ENCODE measurements around the gene NFIA.
A peak's percentile ranks its signal among the peaks of the same experiment; 100 is the strongest.

NFIA gene

DNA sequence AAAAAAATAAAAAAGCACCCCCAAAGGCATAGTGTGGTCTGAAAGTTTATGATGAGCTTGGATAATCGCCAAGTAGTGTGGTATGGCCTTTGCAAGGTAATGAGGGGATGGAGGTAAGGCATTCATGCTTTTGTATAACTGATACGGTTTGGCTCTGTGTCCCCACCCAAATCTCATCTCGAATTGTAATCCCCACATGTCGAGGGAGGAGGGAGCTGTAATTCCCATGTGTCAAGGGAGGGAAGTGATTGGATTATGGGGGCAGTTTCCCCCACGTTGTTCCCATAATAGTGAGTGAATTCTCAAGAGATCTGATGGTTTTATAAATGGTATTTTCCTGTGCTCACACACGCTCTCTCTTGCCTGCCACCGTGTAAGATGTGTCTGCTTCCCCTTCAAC is 215.5 kb downstream of the NFIA start:
- no peak for DNase-seq (ENCODE audit: low spot score)

- DNase-seq (ENCODE audit: low spot score): no peak
Measured at GRCh38 chr1:61299463-61299862, 217.1 kb downstream of the NFIA start.

- no peak for DNase-seq (ENCODE audit: low spot score)
Measured at GRCh38 chr1:61300899-61301298, 218.5 kb downstream of the NFIA start.

DNA sequence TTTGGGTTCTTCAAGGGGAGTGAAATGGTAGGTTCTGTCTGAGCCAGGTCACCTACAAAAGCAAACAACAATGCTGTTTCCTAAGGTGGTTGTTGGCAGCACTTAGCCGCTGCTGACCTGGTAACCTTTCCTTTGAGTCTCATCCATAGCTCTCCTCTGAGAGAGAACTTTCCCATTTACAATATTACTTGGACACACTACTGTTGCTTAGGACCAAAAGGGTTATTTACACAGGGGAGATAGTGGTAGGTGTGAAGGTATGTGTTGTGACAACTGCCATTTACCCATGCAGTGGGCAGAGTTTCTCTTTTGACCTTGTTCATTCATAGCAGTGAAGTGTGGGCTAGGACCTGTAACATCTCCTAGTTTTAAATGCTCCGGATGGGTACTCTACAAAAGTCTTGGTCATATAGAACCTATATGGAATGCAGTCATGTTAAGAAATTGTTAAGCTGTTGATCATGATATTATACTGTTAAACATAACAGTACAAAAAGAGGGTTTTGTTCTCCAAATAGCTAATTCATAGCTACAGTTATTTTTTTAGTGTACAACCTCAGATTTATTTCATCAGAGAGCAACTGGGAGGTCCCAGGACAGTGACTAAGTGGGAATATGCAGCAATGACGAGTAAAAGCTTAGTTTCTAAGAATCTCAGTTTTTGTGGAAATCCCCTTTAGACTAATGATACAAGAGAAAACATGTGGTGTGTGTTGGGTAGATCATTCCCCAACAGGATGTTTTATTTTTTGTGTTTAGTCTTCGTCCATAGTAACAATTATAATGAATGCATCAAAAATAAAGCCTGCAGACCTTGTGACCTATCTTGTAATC is 219.7 kb downstream of the NFIA start:
- DNase-seq (ENCODE audit: low spot score): no peak

- DNase-seq (ENCODE audit: low spot score): no peak
Measured at GRCh38 chr1:61307422-61308142, 225.2 kb downstream of the NFIA start.

DNA sequence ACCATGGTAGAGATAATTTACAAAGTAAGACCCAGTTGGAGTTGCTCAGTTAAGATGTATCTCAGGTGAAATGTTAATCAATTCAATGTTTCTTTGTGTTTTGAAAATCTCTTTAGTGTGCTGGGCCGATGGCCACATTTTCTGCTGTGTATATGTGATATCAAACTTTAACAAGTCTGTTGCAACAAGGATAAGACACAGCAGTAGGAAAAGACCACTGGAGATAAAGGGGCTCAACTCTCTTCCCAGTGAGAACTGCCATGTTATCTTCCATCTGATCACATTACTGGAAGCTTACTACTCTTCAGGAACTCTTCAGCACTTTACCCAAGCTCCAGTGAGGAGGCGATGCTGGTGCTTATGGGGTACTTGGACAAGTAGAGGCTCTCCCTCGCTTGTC is 227.7 kb downstream of the NFIA start:
- no peak for DNase-seq (ENCODE audit: low spot score)

- DNase-seq (ENCODE audit: low spot score): no peak
Measured at GRCh38 chr1:61310538-61310937, 228.2 kb downstream of the NFIA start.

- no peak for DNase-seq (ENCODE audit: low spot score)
Measured at GRCh38 chr1:61313906-61314422, 231.6 kb downstream of the NFIA start.

GRCh38 chr1:61315011-61315410 is 232.7 kb downstream of the NFIA start:
- no peak for DNase-seq (ENCODE audit: low spot score)

- DNase-seq (ENCODE audit: low spot score): no peak
Measured at GRCh38 chr1:61316493-61316892, 234.1 kb downstream of the NFIA start.

DNA sequence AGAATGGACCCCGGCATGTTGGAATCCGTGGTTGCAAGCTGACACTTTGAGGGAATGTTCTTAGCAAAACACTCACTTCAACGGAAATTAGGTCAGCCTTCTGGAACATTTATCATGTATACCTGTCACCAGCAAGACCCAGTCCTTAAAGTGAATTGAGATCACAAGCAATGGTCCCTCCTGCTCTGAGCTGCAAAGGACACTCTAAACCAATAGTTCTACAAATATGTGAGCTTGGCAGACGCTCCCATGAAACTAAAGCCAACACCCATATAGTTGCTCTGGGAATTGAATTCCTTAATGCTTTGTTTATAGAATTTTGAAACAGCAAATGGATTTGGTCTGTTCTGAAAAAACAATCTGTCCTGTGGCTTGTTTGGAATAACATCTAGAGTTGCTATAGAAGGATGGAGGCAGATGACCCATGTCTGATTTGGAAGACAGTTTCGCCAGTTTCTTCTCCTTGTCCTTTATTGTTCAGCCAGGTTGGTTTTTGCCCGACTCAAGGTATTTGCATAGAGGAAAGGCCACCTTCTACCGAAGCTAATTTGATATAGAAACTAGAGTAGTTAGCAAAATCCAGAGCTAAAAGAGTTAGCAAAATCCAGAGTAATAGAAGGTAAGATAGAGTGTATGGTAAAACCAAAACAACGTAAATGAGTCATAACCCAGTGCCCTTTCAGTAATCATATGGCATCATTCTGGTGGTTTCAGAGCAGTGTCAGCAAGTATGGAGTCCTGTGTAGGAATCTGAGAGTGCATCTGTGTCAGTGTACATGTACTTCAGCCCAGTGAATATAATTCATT is 236.2 kb downstream of the NFIA start:
- peak; percentile 15 for DNase-seq (ENCODE audit: low spot score)

GRCh38 chr1:61320575-61320974 is 238.2 kb downstream of the NFIA start:
- no peak for DNase-seq (ENCODE audit: low spot score)

DNA sequence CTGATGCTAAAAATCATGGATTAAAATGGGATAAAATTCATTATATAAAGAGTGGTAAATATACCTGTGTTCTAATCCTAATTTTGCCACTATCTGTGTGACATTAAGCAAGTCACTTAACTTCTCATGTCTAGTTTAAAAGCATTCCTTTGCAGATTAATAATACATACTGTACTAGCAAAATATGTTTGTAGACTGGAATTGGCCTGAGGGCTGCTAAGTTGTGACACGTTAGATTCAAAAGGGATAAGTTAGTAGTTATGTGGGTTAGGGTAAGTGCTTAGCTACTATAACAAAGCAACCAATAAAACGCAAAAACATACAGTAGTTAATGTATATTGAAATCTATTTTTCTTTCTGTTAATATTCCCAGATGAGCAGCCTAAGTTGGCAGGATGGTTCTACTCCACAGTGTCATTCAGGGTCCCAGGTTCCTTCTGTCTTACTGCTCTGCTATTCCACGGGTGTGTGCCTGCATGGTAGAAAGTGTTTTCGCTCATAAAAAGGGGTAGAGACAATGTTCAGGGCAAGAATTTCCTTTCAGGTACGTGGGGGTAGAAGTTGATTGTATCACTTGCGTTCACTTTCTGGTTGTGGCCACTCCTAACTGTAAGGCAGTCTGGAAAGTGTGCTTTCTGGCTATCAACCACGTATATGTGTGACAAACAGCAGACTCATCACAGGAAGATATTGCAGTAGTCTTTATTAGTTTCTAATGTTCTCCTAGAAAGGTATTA is 239.8 kb downstream of the NFIA start:
- DNase-seq (ENCODE audit: low spot score): no peak

DNA sequence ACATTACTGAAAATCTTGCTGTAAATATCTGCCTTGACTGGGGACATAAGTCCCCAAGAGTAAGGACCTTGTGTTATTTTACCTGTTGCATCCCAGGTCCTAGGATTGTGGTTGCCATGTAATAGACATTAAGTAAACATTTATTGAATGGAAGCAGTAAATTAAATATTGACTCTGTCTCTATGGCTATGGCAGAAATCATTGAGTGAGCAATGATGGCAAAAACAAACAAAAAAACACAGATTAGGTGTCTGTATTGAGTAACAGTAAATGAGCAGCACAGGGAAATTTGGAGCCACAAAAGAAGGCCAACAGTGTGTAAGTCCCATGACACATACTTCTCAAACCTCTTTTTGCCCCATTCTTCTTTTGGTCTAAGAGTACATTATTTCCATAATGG is 240.4 kb downstream of the NFIA start:
- DNase-seq (ENCODE audit: low spot score): no peak

GRCh38 chr1:61323681-61324328 is 241.4 kb downstream of the NFIA start:
- DNase-seq (ENCODE audit: low spot score): no peak

- no peak for DNase-seq (ENCODE audit: low spot score)
Measured at GRCh38 chr1:61326713-61327112, 244.4 kb downstream of the NFIA start.

DNA sequence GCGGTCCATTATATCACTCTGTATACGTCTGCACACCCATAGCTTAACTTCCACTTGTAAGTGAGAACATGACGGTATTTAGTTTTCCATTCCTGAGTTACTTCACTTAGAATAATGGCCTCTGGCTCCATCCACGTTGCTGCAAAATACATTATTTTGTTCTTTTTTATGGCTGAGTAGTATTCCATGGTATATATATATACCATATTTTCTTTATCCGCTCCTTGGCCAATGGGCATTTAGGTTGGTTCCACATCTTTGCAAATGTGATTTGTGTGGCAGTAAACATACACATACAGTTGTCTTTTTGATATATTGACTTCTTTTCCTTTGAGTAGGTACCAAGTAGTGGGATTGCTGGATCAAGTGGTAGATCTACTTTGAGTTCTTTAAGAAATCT is 245.1 kb downstream of the NFIA start:
- DNase-seq (ENCODE audit: low spot score): no peak

- DNase-seq (ENCODE audit: low spot score): no peak
Measured at GRCh38 chr1:61329556-61329955, 247.2 kb downstream of the NFIA start.

GRCh38 chr1:61330018-61330417 is 247.7 kb downstream of the NFIA start:
- no peak for DNase-seq (ENCODE audit: low spot score)

DNA sequence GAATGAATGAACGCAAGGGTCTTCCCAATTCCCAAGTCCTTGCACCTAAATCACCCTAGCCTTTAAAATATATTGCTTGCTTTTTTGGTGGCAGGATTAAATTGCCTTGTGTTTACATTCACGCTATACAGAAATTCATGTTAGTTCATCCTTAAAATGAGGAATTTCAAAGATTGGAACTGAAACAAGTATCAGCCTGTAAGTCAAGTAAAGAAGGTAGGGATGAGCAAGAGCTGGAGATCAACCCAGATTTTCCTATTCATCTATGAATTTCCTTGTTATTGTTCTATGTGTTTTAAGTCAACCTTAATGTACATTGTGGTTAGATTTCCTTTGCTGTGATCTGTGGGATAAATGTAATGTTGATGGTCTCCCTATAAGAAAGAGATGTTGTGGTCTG is 248.2 kb downstream of the NFIA start:
- DNase-seq (ENCODE audit: low spot score): no peak

- no peak for DNase-seq (ENCODE audit: low spot score)
Measured at GRCh38 chr1:61332196-61332753, 249.9 kb downstream of the NFIA start.

All from hematopoietic multipotent progenitor cell treated with erythropoietin and hydrocortisone succinate and interleukin-3 and kit ligand, for 17 days (in vitro differentiated cells).